ENCODE results near the gene CBLN3.

Gene CBLN3

DNA sequence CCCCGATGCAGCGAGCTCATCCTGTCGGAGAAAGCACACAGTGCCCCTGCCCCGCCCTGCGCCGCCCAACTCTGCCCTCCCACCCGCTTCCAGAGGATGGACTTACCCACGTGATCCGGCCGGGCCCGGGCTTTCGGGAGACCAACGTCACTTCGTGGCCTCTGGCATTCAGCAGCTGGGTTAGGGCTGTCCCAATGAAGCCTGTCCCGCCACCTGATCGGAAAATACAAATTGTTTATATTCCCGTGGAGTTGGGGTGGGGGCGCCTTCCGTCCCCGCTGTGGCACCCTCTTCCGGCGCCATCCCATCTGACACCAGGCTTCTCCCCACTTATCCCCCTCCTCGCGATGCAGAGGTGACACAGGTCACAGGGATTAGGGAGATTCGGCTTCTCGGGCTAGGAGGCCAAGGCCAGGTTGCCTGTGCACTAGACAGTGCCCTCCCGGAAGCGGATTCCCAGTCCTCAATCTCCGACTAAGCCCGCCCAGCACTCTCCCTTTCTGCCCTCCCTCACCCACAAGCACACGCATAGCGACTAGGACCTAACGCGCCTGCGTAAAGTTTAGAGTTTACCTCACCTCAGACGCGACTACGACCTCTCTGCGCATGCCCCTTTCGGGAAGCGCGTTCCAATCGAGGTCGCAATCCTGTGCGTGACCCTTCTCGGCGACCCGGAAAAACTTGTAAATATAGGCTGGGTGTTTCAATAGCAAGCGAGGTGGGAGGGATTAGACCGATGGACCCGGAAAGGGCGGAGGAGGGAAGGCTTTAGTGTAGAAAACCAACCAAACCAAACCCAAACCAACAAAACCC is 13.0 kb upstream of the CBLN3 start, which contains the start of gene SDR39U1:
Gene SDR39U1, minus strand, starts transcription at position 537 of the 813 bp plus-strand sequence. Its CDS starts 7 bp downstream, at position 530.
- H3K4me1 Mint-ChIP-seq (ENCODE audit: low read depth), result peaks cover 47% of the 10 kb centered on the region
- H3K36me3 Mint-ChIP-seq (ENCODE audit: low read depth), result peaks cover 66% of the 10 kb centered on the region
- H3K4me3 Mint-ChIP-seq, result peak within 1 kb of the TSS; percentile 96
- H3K9me3 Mint-ChIP-seq, result peaks cover 2% of the 10 kb centered on the region
- DNase-seq, result peak; percentile 92
- H3K27ac Mint-ChIP-seq, result peak within 1 kb of the TSS; percentile 99
- no peaks in the 10 kb centered on the region for H3K27me3 Mint-ChIP-seq

DNA sequence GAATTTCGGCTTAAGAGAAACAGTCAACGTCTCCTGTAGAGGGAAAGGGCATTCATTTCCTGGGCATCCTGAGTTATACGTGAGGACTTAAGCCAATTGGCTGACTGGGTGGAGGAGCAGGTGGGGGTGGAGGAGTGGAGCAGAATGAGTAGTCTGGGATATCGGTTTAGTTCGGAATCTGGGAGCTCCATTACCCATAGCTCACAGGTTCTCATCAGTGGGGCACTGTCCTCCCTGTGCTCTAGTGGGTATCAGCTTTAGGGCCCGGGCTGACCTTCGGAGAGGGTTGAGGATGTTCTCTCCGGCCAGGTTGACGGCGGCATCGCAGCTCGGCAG is 12.4 kb upstream of the CBLN3 start:
- peaks cover 2% of the 10 kb centered on the region for H3K9me3 Mint-ChIP-seq
- H3K27ac Mint-ChIP-seq, result peak overlapping the region; percentile 99
- no peaks in the 10 kb centered on the region for H3K27me3 Mint-ChIP-seq
- H3K36me3 Mint-ChIP-seq (ENCODE audit: low read depth), result peaks cover 69% of the 10 kb centered on the region
- H3K4me3 Mint-ChIP-seq, result peak overlapping the region; percentile 96
- no peak for DNase-seq
- H3K4me1 Mint-ChIP-seq (ENCODE audit: low read depth), result peaks cover 53% of the 10 kb centered on the region

DNA sequence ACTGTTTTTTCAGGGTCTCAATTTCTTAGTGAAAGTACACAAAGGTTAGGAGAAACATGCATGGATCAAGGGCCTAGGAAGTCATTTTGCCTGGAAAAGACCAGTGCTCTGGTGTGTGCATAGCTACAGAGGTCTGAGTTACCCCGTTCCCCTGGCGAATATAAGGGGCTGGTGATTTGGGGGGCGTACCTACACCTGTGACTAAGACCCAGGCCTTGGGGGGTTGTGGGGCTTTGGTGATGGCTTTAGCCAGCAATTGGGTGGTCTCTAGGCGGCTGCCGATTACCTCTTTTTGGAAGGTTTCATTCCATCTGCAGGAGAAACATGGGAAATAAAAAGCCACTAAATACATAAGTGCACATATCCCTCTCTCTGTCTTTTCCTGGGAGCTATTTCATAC is 12.0 kb upstream of the CBLN3 start:
- H3K4me1 Mint-ChIP-seq (ENCODE audit: low read depth), result peaks cover 57% of the 10 kb centered on the region
- peak overlapping the region; percentile 99 for H3K27ac Mint-ChIP-seq
- peaks cover 73% of the 10 kb centered on the region for H3K36me3 Mint-ChIP-seq (ENCODE audit: low read depth)
- H3K4me3 Mint-ChIP-seq, result peak overlapping the region; percentile 96
- DNase-seq, result no peak
- peaks cover 2% of the 10 kb centered on the region for H3K9me3 Mint-ChIP-seq
- H3K27me3 Mint-ChIP-seq, result no peaks in the 10 kb centered on the region

DNA sequence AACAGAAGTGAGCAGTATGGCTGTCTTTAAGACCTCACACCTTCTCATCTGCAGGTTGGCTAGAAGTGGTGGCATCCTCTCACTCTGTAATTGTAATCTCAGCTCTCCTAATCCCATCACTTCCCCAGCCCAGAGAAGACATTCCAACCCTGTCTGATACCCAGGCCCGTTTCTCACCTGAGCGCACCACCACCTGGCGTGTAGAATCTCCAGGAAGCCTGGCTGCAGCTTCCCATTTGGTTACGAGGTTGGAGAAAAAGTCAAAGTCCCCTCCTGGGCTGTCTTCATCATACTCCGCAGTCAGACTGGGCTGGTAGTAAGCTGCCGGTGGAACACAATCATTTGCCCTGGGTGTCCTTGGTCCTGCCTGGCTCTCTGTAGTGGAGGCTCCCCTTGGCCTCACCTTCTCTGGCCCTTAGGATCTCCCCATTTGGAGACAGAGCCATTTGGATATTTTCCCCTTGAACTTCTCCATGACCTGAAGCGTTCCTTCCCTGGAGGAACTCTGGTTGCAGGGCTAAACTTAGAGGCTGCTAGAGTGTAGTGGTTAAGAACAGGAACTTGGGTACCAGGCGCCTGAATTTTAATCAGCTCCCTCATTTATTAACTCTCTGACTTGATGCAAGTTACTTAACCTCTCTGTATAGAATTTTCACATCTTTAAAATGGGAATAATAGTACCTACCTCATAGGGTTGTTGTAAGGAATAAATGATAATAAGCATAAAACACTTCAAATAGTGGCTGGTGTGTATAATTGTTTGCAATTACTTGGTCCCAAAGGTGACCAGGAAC is 11.3 kb upstream of the CBLN3 start:
- Mint-ChIP-seq H3K36me3 (ENCODE audit: low read depth) (peaks cover 80% of the 10 kb centered on the region), H3K4me3 (peak overlapping the region; percentile 96), H3K9me3 (peaks cover 2% of the 10 kb centered on the region), H3K27me3 (no peaks in the 10 kb centered on the region), H3K27ac (peak overlapping the region; percentile 99), H3K4me1 (ENCODE audit: low read depth) (peaks cover 59% of the 10 kb centered on the region)
- no peak for DNase-seq

DNA sequence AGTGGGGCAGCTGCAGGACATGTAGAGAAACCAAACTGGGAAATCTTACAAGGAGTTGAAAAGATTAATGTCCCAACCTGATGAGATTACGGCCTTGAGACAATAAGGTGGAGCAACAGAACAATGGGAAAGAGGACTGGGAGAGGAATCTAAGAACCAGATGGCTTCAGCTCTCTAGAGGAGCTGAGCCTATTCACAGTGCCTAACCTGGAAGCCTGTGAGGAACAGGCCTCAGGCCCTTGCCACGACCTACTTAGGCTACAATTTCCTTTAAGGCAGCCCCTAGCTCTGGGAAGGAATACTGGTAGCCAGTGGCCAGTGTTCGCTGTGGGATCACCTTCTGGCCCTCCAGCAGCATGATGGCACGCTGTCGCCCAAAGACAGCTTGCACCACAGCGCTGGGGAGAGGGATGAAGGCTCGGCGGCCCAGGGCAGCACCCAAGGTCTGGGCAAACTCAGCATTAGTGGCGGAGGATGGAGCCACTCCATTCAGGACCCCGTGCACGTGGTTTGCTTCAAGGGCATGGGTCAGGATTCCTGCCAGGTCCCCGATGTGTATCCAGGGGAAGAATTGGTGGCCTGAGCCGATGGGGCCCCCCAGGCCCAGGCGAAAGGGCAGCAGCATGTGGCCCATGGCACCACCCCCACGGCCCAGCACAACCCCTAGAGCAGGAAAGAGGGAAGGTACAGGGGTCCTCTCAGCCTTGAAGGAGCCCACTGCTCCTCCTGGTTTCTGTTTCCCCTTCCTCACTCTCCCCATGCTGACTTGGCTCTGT is 10.6 kb upstream of the CBLN3 start:
- H3K9me3 Mint-ChIP-seq, result peaks cover 2% of the 10 kb centered on the region
- H3K27ac Mint-ChIP-seq, result peak overlapping the region; percentile 99
- H3K4me1 Mint-ChIP-seq (ENCODE audit: low read depth), result peaks cover 59% of the 10 kb centered on the region
- DNase-seq, result no peak
- peaks cover 86% of the 10 kb centered on the region for H3K36me3 Mint-ChIP-seq (ENCODE audit: low read depth)
- H3K4me3 Mint-ChIP-seq, result peak overlapping the region; percentile 96
- no peaks in the 10 kb centered on the region for H3K27me3 Mint-ChIP-seq

DNA sequence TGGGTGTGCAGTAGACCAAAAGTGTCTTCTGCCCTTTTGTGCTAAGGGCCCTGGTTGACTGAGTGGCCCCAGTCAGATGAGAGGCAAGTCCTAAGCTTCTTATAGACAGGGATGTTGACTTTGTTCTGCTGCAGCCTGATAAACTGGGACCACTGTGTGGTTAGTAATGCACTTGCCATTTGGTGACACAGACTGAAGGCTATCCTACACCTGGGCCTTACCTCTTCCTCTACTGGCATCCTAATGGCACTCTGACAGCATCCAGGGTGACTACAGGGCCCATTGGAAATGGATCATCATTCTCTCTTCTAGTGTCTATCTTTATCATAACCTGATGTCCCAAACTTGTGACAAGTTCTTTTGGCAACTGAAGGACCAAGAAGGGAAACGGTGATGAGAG is 9.8 kb upstream of the CBLN3 start:
- H3K9me3 Mint-ChIP-seq, result peaks cover 2% of the 10 kb centered on the region
- H3K4me3 Mint-ChIP-seq, result peak overlapping the region; percentile 8
- H3K36me3 Mint-ChIP-seq (ENCODE audit: low read depth), result peaks cover 91% of the 10 kb centered on the region
- H3K4me1 Mint-ChIP-seq (ENCODE audit: low read depth), result peaks cover 59% of the 10 kb centered on the region
- no peaks in the 10 kb centered on the region for H3K27me3 Mint-ChIP-seq
- DNase-seq, result no peak
- H3K27ac Mint-ChIP-seq, result peak overlapping the region; percentile 99

DNA sequence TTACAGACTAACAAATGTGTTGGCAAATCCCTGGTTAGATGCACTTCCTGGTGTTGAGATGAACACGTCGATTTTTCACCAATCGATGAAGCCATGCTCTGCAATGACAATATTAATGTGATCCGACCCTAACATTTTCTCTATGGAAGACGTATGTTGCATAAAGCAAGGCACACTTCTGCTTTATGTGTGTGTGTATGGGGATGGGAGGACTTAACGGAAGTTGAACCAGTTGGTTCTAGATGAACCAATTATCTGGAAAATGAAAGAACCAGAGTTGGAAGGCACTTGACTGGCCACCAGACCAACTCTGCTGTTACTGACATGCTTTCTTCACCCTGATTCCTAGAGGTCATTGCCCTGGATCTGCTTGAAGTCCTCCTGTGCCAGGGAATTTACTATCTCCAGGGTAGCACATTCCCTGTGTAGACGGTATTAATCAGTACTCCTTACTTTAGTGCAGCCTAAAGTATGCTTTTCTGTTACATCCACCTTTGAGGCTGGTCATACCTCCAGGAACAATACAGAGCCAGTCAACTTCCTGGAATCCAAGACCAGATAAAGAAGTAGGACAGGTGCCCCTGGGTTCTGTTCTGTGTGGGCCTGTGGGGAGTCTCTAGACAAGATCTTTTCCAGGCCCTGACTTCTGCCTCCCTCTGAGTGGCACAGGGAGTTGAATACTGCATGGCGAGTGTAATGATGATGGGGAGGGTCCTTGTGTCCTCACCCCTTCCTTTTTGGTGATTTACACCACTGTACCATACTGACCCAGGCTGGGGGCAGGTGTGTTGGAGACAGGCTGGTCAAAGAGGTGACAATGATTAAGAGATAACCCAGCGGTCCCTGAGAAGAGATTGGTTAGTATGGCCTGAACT is 9.0 kb upstream of the CBLN3 start:
- DNase-seq, result no peak
- peak overlapping the region; percentile 99 for H3K27ac Mint-ChIP-seq
- peaks cover 98% of the 10 kb centered on the region for H3K36me3 Mint-ChIP-seq (ENCODE audit: low read depth)
- no peaks in the 10 kb centered on the region for H3K9me3 Mint-ChIP-seq
- H3K27me3 Mint-ChIP-seq, result no peaks in the 10 kb centered on the region
- peaks cover 56% of the 10 kb centered on the region for H3K4me1 Mint-ChIP-seq (ENCODE audit: low read depth)
- no peak overlapping the region for H3K4me3 Mint-ChIP-seq

DNA sequence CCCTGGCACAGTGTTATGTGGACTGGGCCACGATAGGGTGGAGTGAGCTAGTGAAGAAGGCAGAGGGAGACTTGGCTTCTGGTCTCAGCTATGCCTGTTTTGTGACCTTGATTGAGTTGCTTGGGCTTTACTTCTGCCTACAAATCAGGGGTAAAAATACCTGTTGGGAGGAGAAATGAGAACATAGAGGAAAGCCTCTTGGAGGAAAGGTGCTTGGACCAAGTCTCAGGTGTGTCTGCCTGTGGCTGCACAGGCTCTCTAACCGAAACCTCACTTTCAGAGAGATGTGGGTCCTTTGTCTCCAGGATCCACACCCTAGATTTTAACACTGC is 8.2 kb upstream of the CBLN3 start:
- peaks cover 98% of the 10 kb centered on the region for H3K36me3 Mint-ChIP-seq (ENCODE audit: low read depth)
- peaks cover 58% of the 10 kb centered on the region for H3K4me1 Mint-ChIP-seq (ENCODE audit: low read depth)
- no peak for DNase-seq
- peak overlapping the region; percentile 99 for H3K27ac Mint-ChIP-seq
- no peak overlapping the region for H3K4me3 Mint-ChIP-seq
- H3K27me3 Mint-ChIP-seq, result no peaks in the 10 kb centered on the region
- no peaks in the 10 kb centered on the region for H3K9me3 Mint-ChIP-seq

DNA sequence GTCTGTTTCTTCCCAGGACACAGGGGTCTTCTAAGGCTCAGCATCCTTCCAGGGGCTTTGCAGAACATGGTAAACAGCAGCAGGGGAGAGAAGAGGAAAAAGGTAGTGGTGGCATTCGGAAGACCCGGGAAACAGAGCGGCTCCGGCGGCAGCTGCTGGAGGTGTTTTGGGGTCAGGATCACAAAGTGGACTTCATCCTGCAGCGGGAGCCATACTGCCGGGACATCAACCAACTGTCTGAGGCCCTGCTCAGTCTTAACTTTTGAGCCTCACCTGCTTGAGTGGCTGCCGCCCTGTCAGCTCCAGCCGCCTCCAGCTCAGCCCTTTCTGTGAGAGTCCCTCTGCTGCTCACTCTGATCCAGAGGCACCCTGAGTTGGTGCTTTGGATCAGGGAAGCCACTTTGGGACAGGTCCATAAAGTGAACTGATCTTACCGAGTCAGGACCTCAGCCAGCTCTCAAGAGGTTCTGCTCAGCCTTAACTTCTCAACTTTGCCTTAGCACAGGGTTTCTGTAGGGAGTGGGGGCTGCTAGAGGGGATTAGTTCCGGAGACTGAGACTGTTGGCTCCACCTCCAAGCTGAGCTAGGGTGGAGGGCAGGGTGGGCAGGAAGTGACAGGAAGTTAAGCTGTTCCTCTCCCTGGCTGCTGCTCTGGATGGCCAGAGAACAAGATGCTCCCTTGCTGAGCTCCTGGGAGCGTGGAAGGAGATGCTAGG is 7.7 kb upstream of the CBLN3 start:
- Mint-ChIP-seq H3K4me1 (ENCODE audit: low read depth) (peaks cover 59% of the 10 kb centered on the region), H3K36me3 (ENCODE audit: low read depth) (peaks cover 96% of the 10 kb centered on the region), H3K27me3 (no peaks in the 10 kb centered on the region), H3K4me3 (no peak overlapping the region), H3K27ac (peak overlapping the region; percentile 99), H3K9me3 (no peaks in the 10 kb centered on the region)
- DNase-seq, result no peak

DNA sequence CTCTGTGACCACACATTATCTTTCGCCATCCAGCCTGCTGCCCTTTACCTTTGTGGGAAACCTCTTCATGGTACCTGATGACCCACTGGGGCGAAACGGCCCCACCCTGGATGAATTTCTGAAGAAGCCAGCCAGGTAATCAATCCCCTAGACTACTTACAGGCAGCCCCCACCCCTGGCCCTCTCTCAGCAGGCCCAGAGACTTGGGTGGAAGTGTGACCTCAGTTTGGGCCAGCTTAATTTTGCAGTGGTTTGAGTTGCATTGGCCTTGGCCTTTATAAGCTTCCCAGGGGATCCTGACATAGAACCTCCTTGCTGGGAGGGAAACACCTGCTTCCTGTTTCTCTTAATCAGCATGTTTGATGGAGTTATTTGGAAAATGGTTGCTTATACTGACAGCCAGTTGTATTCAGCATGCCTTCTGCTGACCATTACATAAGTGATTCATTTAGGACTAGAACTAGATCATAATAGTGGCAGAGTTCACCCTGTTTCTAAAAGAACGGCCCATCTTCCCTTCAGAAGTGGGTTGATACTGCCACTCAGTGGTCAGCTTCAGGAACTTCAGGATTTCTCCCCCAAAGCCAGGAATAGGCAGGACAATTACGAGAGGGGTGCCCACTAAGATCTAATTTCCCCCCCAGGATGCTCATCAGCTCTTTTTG is 7.0 kb upstream of the CBLN3 start:
- Mint-ChIP-seq H3K36me3 (ENCODE audit: low read depth) (peaks cover 96% of the 10 kb centered on the region), H3K4me1 (ENCODE audit: low read depth) (peaks cover 59% of the 10 kb centered on the region), H3K27ac (peak overlapping the region; percentile 99), H3K9me3 (no peaks in the 10 kb centered on the region), H3K27me3 (no peaks in the 10 kb centered on the region), H3K4me3 (no peak overlapping the region)
- no peak for DNase-seq

DNA sequence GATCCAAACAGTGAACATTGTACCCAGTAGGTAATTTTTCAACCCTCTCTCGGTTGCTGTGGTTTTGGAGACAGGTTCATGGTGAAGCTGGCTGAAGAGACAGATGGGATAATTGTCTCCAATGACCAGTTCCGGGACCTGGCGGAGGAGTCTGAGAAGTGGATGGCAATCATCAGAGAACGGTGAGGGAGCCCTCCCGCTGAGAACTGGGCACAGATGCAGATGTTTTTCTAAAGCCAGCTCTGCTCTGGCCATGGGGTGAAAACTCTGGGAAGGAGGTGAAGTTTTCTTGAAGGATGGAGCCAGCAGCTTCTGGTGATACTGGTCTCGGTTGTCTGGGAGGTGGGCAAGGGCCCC is 6.5 kb upstream of the CBLN3 start:
- Mint-ChIP-seq H3K4me1 (ENCODE audit: low read depth) (peaks cover 59% of the 10 kb centered on the region), H3K27me3 (no peaks in the 10 kb centered on the region), H3K4me3 (no peak overlapping the region), H3K36me3 (ENCODE audit: low read depth) (peaks cover 96% of the 10 kb centered on the region), H3K27ac (peak overlapping the region; percentile 99), H3K9me3 (no peaks in the 10 kb centered on the region)
- no peak for DNase-seq

DNA sequence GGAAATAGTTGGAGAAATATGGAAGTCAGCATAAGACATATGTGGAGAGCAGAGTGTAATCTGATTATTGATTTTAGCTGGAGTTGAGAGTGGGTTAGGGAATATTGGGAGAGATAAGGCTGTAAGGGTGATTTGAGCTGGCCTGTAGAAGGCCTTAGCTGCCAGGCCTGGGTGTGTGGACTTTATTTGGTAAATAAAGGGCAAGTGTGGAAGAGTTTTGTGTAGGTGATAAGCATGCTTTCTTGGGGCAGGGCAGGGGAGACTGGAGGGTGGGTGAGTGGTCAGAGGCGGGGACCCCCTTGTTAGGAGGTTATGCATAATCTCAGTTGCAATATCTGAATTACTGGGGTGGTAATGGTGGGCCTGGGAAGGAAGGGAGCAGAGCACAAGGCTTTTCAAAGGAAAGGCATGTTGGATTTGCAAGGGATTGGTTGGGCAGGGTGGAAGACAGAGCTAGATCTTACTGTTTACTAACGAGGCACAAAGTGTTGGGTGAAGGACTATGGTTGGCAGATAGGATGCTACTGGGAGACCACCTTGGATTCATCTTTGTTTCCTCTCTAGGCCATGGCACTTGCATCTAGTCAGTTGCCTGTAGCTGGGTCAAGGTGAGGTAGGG is 5.8 kb upstream of the CBLN3 start:
- peaks cover 54% of the 10 kb centered on the region for H3K4me1 Mint-ChIP-seq (ENCODE audit: low read depth)
- H3K36me3 Mint-ChIP-seq (ENCODE audit: low read depth), result peaks cover 95% of the 10 kb centered on the region
- no peaks in the 10 kb centered on the region for H3K9me3 Mint-ChIP-seq
- no peak overlapping the region for H3K4me3 Mint-ChIP-seq
- DNase-seq, result no peak
- H3K27ac Mint-ChIP-seq, result peak overlapping the region; percentile 4
- no peaks in the 10 kb centered on the region for H3K27me3 Mint-ChIP-seq

DNA sequence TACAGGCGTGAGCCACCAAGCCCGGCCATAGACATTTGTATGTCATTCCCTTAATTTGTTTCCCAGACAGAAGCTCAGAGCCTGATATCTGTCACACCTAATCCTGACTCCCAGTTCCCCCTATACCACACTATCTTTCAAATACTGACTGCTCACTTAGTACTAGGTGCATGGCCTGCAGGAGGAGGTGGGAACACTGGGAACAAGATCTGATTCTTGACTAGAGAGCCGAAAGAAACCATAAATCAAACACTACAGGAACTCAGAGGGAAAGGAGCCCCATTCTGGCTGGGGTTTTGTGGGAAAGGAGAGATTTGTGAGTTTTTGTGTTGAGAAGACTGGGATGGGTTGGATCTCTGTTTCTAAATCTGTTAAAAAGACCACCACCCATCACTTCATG is 5.2 kb upstream of the CBLN3 start:
- Mint-ChIP-seq H3K36me3 (ENCODE audit: low read depth) (peaks cover 90% of the 10 kb centered on the region), H3K27ac (peak overlapping the region; percentile 4), H3K27me3 (no peaks in the 10 kb centered on the region), H3K9me3 (no peaks in the 10 kb centered on the region), H3K4me3 (no peak overlapping the region), H3K4me1 (ENCODE audit: low read depth) (peaks cover 53% of the 10 kb centered on the region)
- DNase-seq, result no peak
